Mesendoderm (in vitro differentiated cells): ENCODE data around the gene ZFHX3.
A peak's percentile ranks its signal among the peaks of the same experiment; 100 is the strongest.

Source experiments
- DNase-seq: peaks from one replicate; pipeline ENCODE4 v3.0.0; 2013
- H2AK5ac ChIP-seq: 2 replicates; pipeline ENCODE4 v1.6.1; 2013; ENCODE audit warnings: low read length, inconsistent platforms
- H2BK120ac ChIP-seq: 2 replicates; pipeline ENCODE4 v1.6.1; 2013; ENCODE audit warnings: low read depth, mild to moderate bottlenecking, low read length, moderate library complexity, mixed read lengths
- H2BK15ac ChIP-seq: replicated peaks from 2 replicates; pipeline ENCODE4 v1.6.1; 2013; ENCODE audit warnings: low read depth, mild to moderate bottlenecking, moderate library complexity
- H2BK5ac ChIP-seq: 2 replicates; pipeline ENCODE4 v1.6.1; 2013; ENCODE audit warnings: low read length, inconsistent platforms
- H3K18ac ChIP-seq: 2 replicates; pipeline ENCODE4 v1.6.1; 2013; ENCODE audit warnings: mild to moderate bottlenecking, low read length, mixed read lengths
- H3K23ac ChIP-seq: one replicate; pipeline ENCODE4 v1.6.1; 2013; ENCODE audit warnings: low read length
- H3K27ac ChIP-seq: 2 replicates; pipeline ENCODE4 v1.5.1; 2013; ENCODE audit warnings: low read depth, mild to moderate bottlenecking, inconsistent platforms, low read length, moderate library complexity
- H3K27me3 ChIP-seq: 2 replicates; pipeline ENCODE4 v1.6.1; 2013; ENCODE audit warnings: low read length, control low read depth, mild to moderate bottlenecking, inconsistent platforms; ENCODE audit not compliant: insufficient read depth, poor library complexity
- H3K36me3 ChIP-seq: 2 replicates; pipeline ENCODE4 v1.6.1; 2013; ENCODE audit warnings: low read length, inconsistent platforms; ENCODE audit not compliant: control insufficient read depth, insufficient read depth
- H3K4ac ChIP-seq: one replicate; pipeline ENCODE4 v1.6.1; 2013; ENCODE audit warnings: low read depth, mild to moderate bottlenecking, low read length, moderate library complexity
- H3K4me1 ChIP-seq: 2 replicates; pipeline ENCODE4 v1.6.1; 2013; ENCODE audit warnings: low read depth, low read length, inconsistent platforms; ENCODE audit not compliant: control insufficient read depth
- H3K4me2 ChIP-seq: 2 replicates; pipeline ENCODE4 v1.6.1; 2013; ENCODE audit warnings: low read length
- H3K4me3 ChIP-seq: 2 replicates; pipeline ENCODE4 v1.5.1; 2013; ENCODE audit warnings: mild to moderate bottlenecking, low read length
- H3K56ac ChIP-seq: one replicate; pipeline ENCODE4 v1.6.1; 2013; ENCODE audit warnings: low read length
- H3K79me1 ChIP-seq: 2 replicates; pipeline ENCODE4 v1.6.1; 2013; ENCODE audit warnings: low read length, inconsistent platforms
- H3K79me2 ChIP-seq: 2 replicates; pipeline ENCODE4 v1.6.1; 2013; ENCODE audit warnings: mild to moderate bottlenecking, low read length; ENCODE audit not compliant: control insufficient read depth, insufficient read depth
- H3K9ac ChIP-seq: 2 replicates; pipeline ENCODE4 v1.6.1; 2013; ENCODE audit warnings: low read length, inconsistent platforms
- H4K5ac ChIP-seq: one replicate; pipeline ENCODE4 v1.6.1; 2013; ENCODE audit warnings: low read length
- H4K8ac ChIP-seq: one replicate; pipeline ENCODE4 v1.6.1; 2013; ENCODE audit warnings: low read depth, mild to moderate bottlenecking, control low read depth, low read length, moderate library complexity
- WGBS: extraction: QIAGEN DNeasy Blood & Tissue Kit; methylation state at CpG from one replicate; pipeline ENCODE4 v1.1.7; 2013; ENCODE audit warnings: low lambda C conversion rate, missing lambda C conversion rate; ENCODE audit not compliant: insufficient coverage; ENCODE audit errors: extremely low coverage; 5-methylcytosine and 5-hydroxymethylcytosine counted together

The ZFHX3 gene

DNA sequence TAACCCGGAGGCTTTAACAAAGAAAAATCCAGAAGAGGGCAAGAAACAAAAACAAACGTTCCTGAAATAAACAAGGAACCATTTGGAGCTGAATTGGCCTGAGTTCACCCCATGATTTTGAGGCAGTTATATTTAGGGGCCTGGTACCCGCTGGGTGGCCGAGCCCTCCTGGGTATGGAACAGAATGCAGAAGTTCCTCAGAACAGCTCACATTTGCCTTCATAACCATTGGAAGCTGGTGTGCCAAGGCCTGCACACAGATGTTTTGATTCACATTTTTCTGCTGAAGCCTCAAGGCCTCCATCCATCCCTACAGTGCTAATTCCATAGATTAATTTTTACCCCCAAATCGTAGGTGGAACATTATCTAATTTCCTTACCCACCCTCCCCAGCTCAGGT lies 3.3 kb upstream of the ZFHX3 start:
- peaks cover 3% of the 10 kb centered on the region for H3K79me2 ChIP-seq
- H3K56ac ChIP-seq: no peak overlapping the region
- no peak for DNase-seq
- H4K5ac ChIP-seq: no peak overlapping the region
- peaks cover 15% of the 10 kb centered on the region for H3K4me1 ChIP-seq
- H2BK120ac ChIP-seq: no peak overlapping the region
- WGBS: no CpG with 5 or more reads among the region's 5 CpGs
- H2AK5ac ChIP-seq: no peak overlapping the region
- H3K4me2 ChIP-seq: no peak overlapping the region
- H3K4ac ChIP-seq: no peak overlapping the region
- no peak overlapping the region for H2BK5ac ChIP-seq
- no peak overlapping the region for H3K27ac ChIP-seq
- no peaks in the 10 kb centered on the region for H3K36me3 ChIP-seq
- H3K23ac ChIP-seq: no peak overlapping the region
- no peak overlapping the region for H3K18ac ChIP-seq
- H3K4me3 ChIP-seq: no peak overlapping the region
- peaks cover 18% of the 10 kb centered on the region for H3K27me3 ChIP-seq
- no peak overlapping the region for H4K8ac ChIP-seq
- peaks cover 2% of the 10 kb centered on the region for H3K79me1 ChIP-seq
- no peak overlapping the region for H2BK15ac ChIP-seq
- H3K9ac ChIP-seq: no peak overlapping the region

DNA sequence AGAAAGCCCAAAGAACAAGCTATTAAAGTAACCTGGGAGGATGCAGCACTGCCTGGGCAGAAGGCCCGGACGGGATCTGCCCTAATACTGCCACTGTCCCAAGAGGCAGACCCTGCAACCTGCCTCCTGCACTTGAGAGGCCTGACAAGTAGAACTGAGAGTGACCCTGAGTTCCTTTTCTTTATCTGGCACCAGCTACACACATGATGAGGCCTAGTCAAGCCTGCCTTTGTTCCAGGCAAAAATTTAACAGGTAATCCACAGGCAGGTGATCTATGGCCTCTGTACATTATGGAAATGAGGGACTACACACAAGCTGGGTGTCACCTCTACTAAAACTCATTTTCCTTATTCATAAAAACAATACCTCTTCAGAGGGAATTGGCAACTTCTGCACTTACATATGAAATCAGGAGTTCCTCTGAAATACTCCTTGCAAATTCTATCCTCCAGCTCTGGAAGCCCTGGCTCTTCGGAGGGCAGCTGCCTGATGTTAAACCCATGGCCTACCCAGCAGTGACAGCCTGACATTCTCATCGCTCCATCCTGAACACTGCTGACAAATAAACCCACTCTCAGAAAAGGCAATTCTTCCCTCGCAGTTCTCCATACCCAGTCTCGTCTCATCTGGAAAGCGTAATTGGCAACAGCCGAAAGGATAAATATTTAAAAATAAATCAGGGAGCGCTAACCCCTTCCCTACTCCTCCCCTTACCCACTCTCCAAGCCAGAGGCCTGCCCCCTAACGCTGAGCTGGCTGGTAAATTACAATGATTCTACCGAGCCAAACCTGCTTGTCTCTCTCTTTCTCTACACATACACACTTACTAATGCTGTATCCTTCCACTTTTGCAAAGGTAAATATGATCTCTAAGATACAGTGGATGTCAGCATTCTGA lies 2.5 kb upstream of the ZFHX3 start:
- Histone ChIP-seq H3K4ac (no peak overlapping the region), H3K18ac (no peak overlapping the region), H3K4me3 (no peak overlapping the region), H2AK5ac (no peak overlapping the region), H2BK120ac (no peak overlapping the region), H3K27me3 (peaks cover 19% of the 10 kb centered on the region), H2BK5ac (no peak overlapping the region), H4K5ac (no peak overlapping the region), H3K4me2 (no peak overlapping the region), H3K79me1 (peaks cover 2% of the 10 kb centered on the region), H3K23ac (no peak overlapping the region), H3K79me2 (peaks cover 3% of the 10 kb centered on the region), H2BK15ac (no peak overlapping the region), H3K9ac (no peak overlapping the region), H3K36me3 (no peaks in the 10 kb centered on the region), H3K27ac (no peak overlapping the region), H3K4me1 (peaks cover 15% of the 10 kb centered on the region), H4K8ac (no peak overlapping the region), H3K56ac (no peak overlapping the region)
- no CpG with 5 or more reads among the region's 11 CpGs for WGBS
- DNase-seq: no peak

DNA sequence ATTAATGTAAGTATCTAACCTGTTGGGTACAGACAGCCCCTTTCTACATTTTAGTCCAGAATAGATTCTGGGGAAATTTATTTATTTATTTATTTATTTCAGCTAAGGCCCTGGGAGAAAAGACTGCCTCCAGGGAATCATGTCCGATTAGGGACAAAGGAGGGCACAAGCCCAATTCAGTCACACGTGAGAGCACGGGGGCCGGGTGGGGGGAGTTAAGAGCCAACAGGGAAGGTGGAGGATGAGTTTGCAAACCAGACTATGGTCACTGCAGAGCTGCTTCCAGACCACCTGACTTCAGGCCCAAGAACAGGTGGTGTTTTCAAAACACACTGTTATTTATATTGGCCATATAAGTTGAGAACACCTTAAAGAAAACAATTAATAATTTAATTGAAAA lies 1.6 kb upstream of the ZFHX3 start:
- Histone ChIP-seq H3K18ac (no peak overlapping the region), H3K4me2 (no peak overlapping the region), H3K36me3 (no peaks in the 10 kb centered on the region), H2BK5ac (no peak overlapping the region), H3K27me3 (peaks cover 19% of the 10 kb centered on the region), H2BK120ac (no peak overlapping the region), H3K27ac (no peak overlapping the region), H4K5ac (no peak overlapping the region), H3K4me3 (no peak overlapping the region), H3K4me1 (peaks cover 12% of the 10 kb centered on the region), H3K56ac (no peak overlapping the region), H3K79me2 (peaks cover 3% of the 10 kb centered on the region), H3K23ac (no peak overlapping the region), H4K8ac (no peak overlapping the region), H2AK5ac (no peak overlapping the region), H3K4ac (no peak overlapping the region), H3K9ac (no peak overlapping the region), H2BK15ac (no peak overlapping the region), H3K79me1 (peaks cover 2% of the 10 kb centered on the region)
- DNase-seq: no peak
- WGBS: no CpG with 5 or more reads among the region's 4 CpGs

DNA sequence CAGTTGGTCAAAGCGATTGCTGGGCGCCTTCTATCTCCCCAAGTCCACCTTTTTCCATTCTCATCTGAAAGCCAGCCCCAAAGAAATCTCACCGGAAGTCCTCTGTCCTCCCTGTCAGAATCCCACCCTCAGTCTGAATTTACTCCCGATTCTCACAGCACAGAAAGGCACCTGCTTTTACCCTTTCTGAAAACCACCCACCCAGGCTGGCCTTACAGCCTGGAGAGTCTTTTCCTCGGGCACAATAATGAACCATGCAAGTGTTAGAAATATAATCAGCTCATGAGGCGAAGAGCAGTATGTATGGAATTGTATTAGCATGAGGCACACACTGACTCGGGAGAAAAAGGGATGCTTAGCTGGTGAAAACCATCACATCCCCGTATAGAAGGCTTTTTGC lies 1.2 kb upstream of the ZFHX3 start:
- DNase-seq: no peak
- H2BK5ac ChIP-seq: no peak overlapping the region
- H3K4ac ChIP-seq: no peak overlapping the region
- peaks cover 12% of the 10 kb centered on the region for H3K4me1 ChIP-seq
- H2AK5ac ChIP-seq: no peak overlapping the region
- H3K23ac ChIP-seq: no peak overlapping the region
- no CpG with 5 or more reads among the region's 8 CpGs for WGBS
- no peak overlapping the region for H4K8ac ChIP-seq
- H4K5ac ChIP-seq: no peak overlapping the region
- no peak overlapping the region for H3K27ac ChIP-seq
- no peak overlapping the region for H3K56ac ChIP-seq
- no peak overlapping the region for H2BK15ac ChIP-seq
- H3K27me3 ChIP-seq: peaks cover 21% of the 10 kb centered on the region
- H3K9ac ChIP-seq: no peak overlapping the region
- H3K4me2 ChIP-seq: no peak overlapping the region
- H3K4me3 ChIP-seq: no peak overlapping the region
- peak overlapping the region; percentile 97 for H3K18ac ChIP-seq
- peaks cover 4% of the 10 kb centered on the region for H3K79me2 ChIP-seq
- H3K79me1 ChIP-seq: peaks cover 2% of the 10 kb centered on the region
- H3K36me3 ChIP-seq: no peaks in the 10 kb centered on the region
- H2BK120ac ChIP-seq: no peak overlapping the region

DNA sequence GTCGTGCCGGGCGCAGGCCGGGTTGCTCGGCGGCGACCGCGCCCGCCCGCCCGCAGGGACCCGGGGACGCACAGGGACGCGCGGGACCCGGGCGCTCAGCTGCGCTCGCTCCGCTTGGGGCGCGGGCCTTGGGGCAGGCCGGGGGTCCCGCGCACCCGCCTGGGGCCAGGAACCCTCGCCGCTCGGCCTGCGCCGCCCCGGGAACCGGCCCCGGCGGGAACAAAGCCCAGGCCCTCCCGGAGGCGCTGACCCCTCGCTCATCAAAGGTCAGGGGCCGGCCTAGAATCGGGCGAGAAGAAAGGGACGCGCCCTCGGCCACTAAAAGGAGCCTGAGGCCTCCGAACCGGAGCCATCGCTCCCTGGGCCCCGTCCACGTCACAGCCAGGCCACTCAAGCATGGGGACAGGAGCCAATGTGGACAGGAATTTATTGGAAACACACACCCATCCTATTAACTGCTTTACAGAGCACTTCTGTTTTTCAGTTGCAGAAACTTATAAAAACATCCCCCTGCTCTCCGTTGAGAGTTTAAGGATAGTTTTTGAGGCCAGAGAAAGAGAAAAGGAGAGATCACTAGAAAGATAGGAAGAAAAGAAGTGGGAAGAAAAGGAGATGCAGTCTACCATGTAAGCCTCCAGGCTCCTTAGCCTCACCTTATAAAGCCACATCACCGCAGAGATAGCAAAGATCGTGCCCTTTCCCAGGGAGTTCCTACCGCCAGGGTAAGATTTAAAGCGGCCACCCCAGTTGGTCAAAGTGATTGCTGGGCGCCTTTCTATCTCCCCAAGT lies 558 bp upstream of the ZFHX3 start:
- no CpG with 5 or more reads among the region's 57 CpGs for WGBS
- H3K23ac ChIP-seq: no peak overlapping the region
- peak overlapping the region; percentile 36 for H3K9ac ChIP-seq
- H3K4me2 ChIP-seq: peak overlapping the region; percentile 34
- peaks cover 4% of the 10 kb centered on the region for H3K79me2 ChIP-seq
- no peaks in the 10 kb centered on the region for H3K36me3 ChIP-seq
- peak; percentile 67 for DNase-seq
- no peak overlapping the region for H2BK120ac ChIP-seq
- peak overlapping the region; percentile 75 for H3K4ac ChIP-seq
- no peak overlapping the region for H4K8ac ChIP-seq
- peaks cover 21% of the 10 kb centered on the region for H3K27me3 ChIP-seq
- H3K4me3 ChIP-seq: no peak overlapping the region
- peaks cover 9% of the 10 kb centered on the region for H3K4me1 ChIP-seq
- H3K27ac ChIP-seq: peak overlapping the region; percentile 2
- no peak overlapping the region for H2BK5ac ChIP-seq
- peak overlapping the region; percentile 97 for H3K18ac ChIP-seq
- no peak overlapping the region for H2AK5ac ChIP-seq
- peaks cover 2% of the 10 kb centered on the region for H3K79me1 ChIP-seq
- H2BK15ac ChIP-seq: peak overlapping the region; percentile 3
- no peak overlapping the region for H4K5ac ChIP-seq
- H3K56ac ChIP-seq: peak overlapping the region; percentile 59
